GM13977 (cell line): Measurements from ENCODE around the gene IGSF3.

ENCODE experiments used
- DNase-seq: peaks from one replicate; pipeline ENCODE4 v3.0.0; 2012; ENCODE audit warnings: low spot score
- in situ Hi-C: fragments of 300-500 bp; cut with MboI; formaldehyde crosslinking; loops from one replicate; pipeline ENCODE4 v1.12.0; 2022; ENCODE audit warnings: low sequenced_read_pairs, low pct_unique_long_range_greater_than_20kb, mixed read lengths, inconsistent platforms; ENCODE audit not compliant: unreplicated experiment
- TF ChIP-seq, protein P1 (sequence below): IDR thresholded peaks from 2 replicates; pipeline ENCODE4 v1.5.1; 2012; ENCODE audit warnings: mild to moderate bottlenecking, control low read depth; ENCODE audit not compliant: insufficient read depth; ENCODE audit errors: extremely low read depth, missing control alignments

The IGSF3 gene

DNA sequence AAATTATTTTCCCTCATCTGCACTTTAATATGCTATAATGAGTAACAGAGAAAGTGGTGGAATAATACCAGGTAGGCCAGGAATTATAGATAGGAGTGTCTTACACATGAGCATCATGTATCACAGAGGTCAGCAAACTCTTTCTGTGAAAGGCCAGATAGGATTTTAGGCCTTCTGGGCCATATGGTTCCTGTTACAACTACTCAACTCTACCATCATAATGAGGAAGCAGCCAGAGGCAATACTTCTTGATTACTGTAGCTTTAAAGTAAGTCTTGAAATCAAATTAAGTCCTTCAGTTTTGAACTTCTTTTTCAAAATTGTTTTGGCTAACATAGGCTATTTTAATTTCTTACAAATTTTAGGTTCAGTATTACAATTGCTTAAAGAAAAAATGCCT, 32.1 kb upstream of the IGSF3 start:
- in situ Hi-C loops, result no loop called here
- DNase-seq, result no peak

DNA sequence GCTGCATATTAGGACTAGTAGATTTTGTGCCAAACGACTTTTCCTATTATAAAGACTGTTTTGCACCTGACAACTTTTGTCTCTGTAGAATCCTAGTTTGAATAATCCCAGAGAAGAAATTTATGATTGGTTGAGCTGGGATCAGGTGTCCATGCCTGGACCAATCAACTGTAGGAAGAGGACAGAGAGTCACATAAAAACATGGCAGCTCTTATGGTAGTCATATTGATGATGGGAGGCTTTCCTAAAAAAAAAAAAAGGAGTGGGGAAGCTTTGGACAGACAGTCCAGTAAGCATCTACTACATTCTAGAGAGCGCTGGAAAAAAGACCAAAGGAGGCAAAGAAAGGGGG, 30.7 kb upstream of the IGSF3 start:
- TF ChIP-seq, protein P1, sequence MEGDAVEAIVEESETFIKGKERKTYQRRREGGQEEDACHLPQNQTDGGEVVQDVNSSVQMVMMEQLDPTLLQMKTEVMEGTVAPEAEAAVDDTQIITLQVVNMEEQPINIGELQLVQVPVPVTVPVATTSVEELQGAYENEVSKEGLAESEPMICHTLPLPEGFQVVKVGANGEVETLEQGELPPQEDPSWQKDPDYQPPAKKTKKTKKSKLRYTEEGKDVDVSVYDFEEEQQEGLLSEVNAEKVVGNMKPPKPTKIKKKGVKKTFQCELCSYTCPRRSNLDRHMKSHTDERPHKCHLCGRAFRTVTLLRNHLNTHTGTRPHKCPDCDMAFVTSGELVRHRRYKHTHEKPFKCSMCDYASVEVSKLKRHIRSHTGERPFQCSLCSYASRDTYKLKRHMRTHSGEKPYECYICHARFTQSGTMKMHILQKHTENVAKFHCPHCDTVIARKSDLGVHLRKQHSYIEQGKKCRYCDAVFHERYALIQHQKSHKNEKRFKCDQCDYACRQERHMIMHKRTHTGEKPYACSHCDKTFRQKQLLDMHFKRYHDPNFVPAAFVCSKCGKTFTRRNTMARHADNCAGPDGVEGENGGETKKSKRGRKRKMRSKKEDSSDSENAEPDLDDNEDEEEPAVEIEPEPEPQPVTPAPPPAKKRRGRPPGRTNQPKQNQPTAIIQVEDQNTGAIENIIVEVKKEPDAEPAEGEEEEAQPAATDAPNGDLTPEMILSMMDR, result no peak
- no peak for DNase-seq
- in situ Hi-C loops, result no loop called here

More for the DNA sequence above, 32.1 kb upstream of the IGSF3 start:
- TF ChIP-seq, protein P1, result no peak

DNA sequence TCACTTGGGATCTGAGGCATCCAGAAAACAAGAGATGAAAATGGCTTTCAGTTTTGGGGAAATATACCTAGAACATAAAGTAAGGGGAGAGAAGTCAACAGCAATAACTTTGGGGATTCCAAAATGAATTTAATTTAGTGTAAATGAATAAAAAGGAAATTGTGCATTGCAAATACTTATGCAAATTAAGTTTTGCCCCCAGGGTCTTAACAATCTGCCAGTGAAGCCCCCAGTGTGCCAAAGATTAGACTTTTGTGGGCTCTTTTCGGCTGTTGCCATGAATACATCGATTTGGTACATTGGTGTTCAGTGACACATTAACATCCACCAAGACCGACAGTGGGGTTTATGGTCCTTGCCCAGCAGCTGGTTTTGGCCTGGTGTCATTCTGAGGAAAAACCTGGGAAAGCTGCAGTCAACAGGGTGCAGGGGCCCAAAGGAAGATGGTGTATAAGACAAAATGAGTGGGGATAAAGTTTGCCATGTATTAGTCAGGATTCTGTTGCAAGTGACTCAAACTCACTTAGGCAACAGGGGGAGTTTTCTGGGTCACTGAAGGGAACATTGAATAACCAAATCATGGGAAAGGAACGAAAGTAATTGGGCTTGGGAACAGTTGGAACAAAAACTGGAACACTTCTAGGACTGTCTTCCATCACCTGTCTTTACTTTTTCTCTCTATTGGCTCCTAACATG, 30.2 kb upstream of the IGSF3 start:
- in situ Hi-C loops, result no loop called here
- no peak for DNase-seq
- TF ChIP-seq, protein P1, result no peak

DNA sequence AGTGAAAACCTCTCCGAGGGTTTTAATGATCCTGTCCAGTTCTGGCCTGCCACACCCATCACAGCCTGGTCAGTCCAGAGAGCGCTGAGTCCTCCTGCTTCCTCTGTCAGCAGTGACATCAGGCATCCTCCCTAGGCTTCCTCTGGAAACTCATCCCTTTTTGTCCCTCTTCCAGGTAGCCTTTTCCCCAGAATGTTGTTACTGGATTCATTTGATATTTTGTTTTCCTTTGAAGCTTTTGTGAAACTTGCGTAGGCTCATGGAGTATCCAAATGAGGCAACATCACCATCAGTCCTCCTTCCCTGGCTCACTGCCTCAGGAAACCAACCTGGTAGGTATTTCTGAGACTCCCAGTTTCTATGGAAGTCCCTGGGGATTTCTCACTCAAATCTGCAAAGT, 27.0 kb upstream of the IGSF3 start:
- no peak for DNase-seq
- in situ Hi-C loops, result no loop called here
- TF ChIP-seq, protein P1, result no peak

DNA sequence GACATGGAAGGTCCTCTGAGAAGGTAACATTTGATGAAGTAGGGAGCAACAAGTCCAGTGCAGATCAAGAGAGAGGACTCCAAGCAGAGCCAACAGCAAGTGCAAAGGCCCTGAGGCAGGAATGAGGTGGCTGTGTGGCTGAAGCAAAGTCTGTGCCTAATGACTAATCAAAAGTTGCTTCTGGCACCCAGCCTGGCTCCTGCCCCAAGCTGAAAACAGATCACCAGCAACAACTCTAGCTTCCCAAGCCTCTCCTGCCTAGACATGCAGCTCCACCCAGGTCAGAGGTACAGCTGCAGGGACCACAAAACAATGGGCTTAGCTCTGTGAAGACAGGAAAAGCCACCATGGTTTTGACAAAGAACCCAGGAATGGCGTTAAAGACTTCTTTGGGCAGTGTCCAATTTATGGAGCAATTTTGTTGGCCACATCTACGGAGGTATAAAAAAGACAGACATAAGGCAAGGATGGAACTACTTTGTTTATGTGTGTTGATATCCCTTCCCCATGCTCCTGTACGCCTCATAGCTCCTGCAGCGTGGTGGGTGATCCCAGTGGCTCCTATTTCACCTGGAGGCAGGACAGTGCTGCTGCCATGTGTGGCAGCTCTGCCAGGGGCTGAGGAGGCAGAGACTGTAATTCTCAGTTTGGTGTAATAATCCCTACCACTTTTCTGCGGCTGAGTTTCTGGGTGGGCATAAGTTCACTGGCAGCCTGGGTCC, 26.4 kb upstream of the IGSF3 start:
- TF ChIP-seq, protein P1, result no peak
- DNase-seq, result no peak
- in situ Hi-C loops, result no loop called here

DNA sequence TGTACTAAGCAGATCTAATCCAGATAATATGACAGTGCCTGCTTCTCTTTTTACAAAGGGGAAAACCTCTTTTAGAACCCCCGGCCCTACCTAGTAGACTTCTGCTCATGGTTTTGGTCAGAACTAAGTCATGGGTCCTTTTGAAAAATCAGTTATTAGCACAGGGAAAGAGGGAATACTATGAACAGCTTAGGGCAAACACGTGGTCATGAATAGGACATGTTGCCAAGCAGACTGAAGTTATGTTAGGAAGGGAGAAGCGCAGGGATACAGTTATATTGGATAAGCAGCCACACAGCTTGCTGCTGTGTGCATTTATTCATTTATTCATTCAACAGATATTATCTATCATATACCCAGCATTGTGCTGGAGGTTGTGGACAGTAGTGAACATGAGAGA, 25.3 kb upstream of the IGSF3 start:
- in situ Hi-C loops, result no loop called here
- no peak for DNase-seq
- TF ChIP-seq, protein P1, result no peak
